ENCODE data around the gene KDM2A. TPM values are rescaled to one million over a fixed set of nuclear protein-coding genes. Genes with fewer than 3 reads are reported as not detected.

KDM2A gene
- total and polyA plus RNA-seq, 5 donors from 2014 or later = 10.7 to 346 (median 12.1) TPM

DNA sequence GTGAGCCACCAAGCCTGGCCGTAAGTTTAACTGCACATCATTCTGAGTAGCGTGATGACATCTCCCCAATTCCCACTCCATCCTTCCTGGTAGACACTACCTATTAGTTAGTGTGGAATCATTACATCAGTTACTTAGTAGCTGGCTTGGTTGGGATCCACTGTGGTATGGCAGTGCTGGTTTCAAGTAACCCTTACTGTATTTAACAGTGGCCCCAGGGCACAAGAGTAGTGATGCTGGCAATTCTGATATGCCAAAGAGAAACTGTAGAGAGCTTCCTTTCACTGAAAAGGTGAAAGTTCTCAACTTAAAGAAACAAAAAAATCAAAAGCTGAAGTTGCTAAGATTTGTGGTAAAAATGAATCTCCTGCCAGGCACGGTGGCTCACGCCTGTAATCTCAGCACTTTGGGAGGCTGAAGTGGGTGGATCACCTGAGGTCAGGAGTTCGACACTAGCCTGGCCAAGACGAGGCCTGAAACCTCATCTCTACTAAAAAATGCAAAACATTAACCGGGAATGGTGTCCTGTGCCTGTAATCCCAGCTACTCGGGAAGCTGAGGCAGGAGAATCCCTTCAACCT lies 35.2 kb upstream of the KDM2A start:
- Histone ChIP-seq H3K36me3 (ENCODE audit: control insufficient read depth, insufficient read depth, low read length) (no peaks in the 10 kb centered on the region), H3K4me3 (ENCODE audit: low read depth, low read length) (no peak overlapping the region), H3K27me3 (ENCODE audit: control insufficient read depth, insufficient read depth, low read length) (no peaks in the 10 kb centered on the region), H3K27ac (ENCODE audit: insufficient read depth, low read length, poor library complexity, severe bottlenecking) (no peak overlapping the region), H3K9me3 (ENCODE audit: control insufficient read depth in 2 of 2, low read length in 2 of 2) (no peaks in the 10 kb centered on the region), H3K4me1 (ENCODE audit: control insufficient read depth, insufficient read depth, low read length, poor library complexity, severe bottlenecking) (peaks cover 11% of the 10 kb centered on the region)
- H3K4me3 Mint-ChIP-seq = no peak overlapping the region
- no peak overlapping the region for H3K27ac Mint-ChIP-seq
- DNase-seq (no peak), ATAC-seq (ENCODE audit: low read depth in 2 of 2) (no peak)
- H3K4me1 Mint-ChIP-seq = peaks cover 0 to 14% (median 2%) of the 10 kb centered on the region in 4 donors
- no peaks in the 10 kb centered on the region for H3K36me3 Mint-ChIP-seq
- peaks cover 10% of the 10 kb centered on the region for H3K27me3 Mint-ChIP-seq
- H3K9me3 Mint-ChIP-seq = no peaks in the 10 kb centered on the region

DNA sequence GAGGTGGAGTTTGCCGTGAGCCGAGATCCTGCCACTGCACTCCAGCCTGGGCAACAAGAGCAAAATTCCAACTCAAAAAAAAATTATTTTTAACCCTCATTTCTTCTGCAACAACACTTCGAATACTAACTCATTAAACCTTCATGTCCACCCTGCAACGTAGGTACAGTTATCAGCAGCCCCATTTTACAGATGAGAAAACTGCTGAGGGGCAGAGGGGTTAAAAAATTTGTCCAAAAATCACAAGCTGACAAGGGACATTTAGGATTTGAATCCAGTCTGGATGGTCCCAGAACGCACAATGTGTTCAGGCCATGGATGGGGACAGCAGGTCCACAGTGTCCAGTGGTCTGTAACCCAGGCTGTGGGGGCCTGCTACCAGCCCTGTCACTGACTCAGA lies 33.4 kb upstream of the KDM2A start:
- no peaks in the 10 kb centered on the region for H3K9me3 ChIP-seq (ENCODE audit: control insufficient read depth in 2 of 2, low read length in 2 of 2)
- DNase-seq = no peak
- H3K36me3 ChIP-seq (ENCODE audit: control insufficient read depth, insufficient read depth, low read length) = no peaks in the 10 kb centered on the region
- H3K9me3 Mint-ChIP-seq = no peaks in the 10 kb centered on the region
- no peak for ATAC-seq (ENCODE audit: low read depth in 2 of 2)
- H3K4me3 ChIP-seq (ENCODE audit: low read depth, low read length) = no peak overlapping the region
- no peak overlapping the region for H3K27ac Mint-ChIP-seq
- H3K27ac ChIP-seq (ENCODE audit: insufficient read depth, low read length, poor library complexity, severe bottlenecking) = no peak overlapping the region
- H3K4me3 Mint-ChIP-seq = no peak overlapping the region
- no peaks in the 10 kb centered on the region for H3K27me3 ChIP-seq (ENCODE audit: control insufficient read depth, insufficient read depth, low read length)
- H3K4me1 ChIP-seq (ENCODE audit: control insufficient read depth, insufficient read depth, low read length, poor library complexity, severe bottlenecking) = peaks cover 11% of the 10 kb centered on the region
- H3K27me3 Mint-ChIP-seq = peaks cover 10% of the 10 kb centered on the region
- no peaks in the 10 kb centered on the region for H3K36me3 Mint-ChIP-seq
- H3K4me1 Mint-ChIP-seq = peaks cover 0 to 14% (median 2%) of the 10 kb centered on the region in 4 donors

DNA sequence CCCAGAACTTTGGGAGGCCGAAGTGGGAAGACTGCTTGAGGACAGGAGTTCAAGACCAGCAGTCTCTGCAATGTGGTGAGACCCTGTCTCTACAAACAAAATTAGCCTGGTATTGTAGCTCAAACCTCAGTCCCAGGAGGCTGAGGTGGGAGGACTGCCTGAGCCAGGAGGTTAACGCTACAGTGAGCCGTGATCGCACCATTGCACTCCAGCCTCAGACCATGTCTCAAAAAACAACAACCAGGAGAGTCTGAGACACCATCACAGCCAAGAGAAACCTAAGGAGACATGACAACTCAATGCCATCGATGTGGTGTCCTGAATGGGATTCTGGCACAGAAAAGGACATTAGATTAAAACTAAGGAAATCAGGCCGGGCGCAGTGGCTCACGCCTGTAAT lies 28.3 kb upstream of the KDM2A start:
- ATAC-seq (ENCODE audit: low read depth in 2 of 2) (no peak), DNase-seq (no peak)
- H3K27ac Mint-ChIP-seq = peak overlapping the region in 1 of 3 donors; percentile 66
- no peaks in the 10 kb centered on the region for H3K36me3 Mint-ChIP-seq
- no peaks in the 10 kb centered on the region for H3K4me1 Mint-ChIP-seq
- no peaks in the 10 kb centered on the region for H3K9me3 Mint-ChIP-seq
- H3K4me3 Mint-ChIP-seq = no peak overlapping the region
- Histone ChIP-seq H3K27ac (ENCODE audit: insufficient read depth, low read length, poor library complexity, severe bottlenecking) (no peak overlapping the region), H3K27me3 (ENCODE audit: control insufficient read depth, insufficient read depth, low read length) (no peaks in the 10 kb centered on the region), H3K36me3 (ENCODE audit: control insufficient read depth, insufficient read depth, low read length) (no peaks in the 10 kb centered on the region), H3K4me3 (ENCODE audit: low read depth, low read length) (no peak overlapping the region), H3K4me1 (ENCODE audit: control insufficient read depth, insufficient read depth, low read length, poor library complexity, severe bottlenecking) (no peaks in the 10 kb centered on the region), H3K9me3 (ENCODE audit: control insufficient read depth in 2 of 2, low read length in 2 of 2) (no peaks in the 10 kb centered on the region)
- H3K27me3 Mint-ChIP-seq = no peaks in the 10 kb centered on the region

DNA sequence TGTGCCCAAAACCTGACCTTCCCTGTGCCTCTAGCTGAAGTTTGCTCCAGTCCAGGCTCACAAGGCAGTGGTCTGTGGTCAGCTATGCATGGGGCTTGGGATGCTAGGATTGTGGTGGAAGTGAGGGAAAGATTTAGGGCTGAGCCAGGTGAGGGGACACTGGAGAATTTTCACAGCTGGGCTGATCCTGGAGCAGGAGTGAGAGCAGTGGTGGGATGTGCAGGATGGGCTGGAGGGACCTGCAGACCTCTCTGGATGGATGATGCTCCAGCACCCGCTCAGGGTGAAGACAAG lies 23.9 kb upstream of the KDM2A start:
- Mint-ChIP-seq H3K4me3 (no peak overlapping the region), H3K36me3 (no peaks in the 10 kb centered on the region)
- ATAC-seq (ENCODE audit: low read depth in 2 of 2) = no peak

DNA sequence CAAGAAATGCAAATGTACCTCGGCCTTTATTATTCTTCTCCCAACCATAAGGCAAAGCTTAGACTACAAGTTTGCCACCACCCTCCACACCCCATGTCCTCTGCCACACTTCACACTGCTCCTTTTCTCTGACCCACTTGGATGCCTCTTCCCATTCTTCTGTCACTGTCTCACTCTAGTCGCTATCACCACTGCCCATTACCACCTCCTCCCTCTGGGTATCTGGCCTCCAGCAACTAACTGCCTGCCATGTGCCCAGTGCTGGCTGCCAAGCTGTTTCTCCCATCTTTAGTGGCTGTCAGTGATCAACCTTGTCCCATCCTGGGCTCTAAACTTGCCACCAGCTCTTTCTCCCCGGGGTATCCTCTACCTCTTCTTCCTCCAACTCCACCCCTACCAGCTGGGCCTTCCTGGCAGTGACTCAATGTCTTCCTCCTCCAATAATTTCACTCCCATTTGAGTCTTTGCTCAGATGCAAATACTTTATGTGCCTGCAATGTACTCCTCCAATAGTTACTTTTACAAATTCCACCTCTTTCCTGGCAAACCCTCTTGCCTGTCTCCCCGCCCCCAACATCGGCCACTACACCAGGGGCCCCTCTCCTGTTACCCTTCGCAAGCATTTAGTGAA lies 20.1 kb upstream of the KDM2A start:
- H3K27me3 Mint-ChIP-seq = peaks cover 6% of the 10 kb centered on the region
- no peak for ATAC-seq (ENCODE audit: low read depth in 2 of 2)
- H3K27me3 ChIP-seq (ENCODE audit: control insufficient read depth, insufficient read depth, low read length) = no peaks in the 10 kb centered on the region
- DNase-seq = no peak
- no peaks in the 10 kb centered on the region for H3K9me3 ChIP-seq (ENCODE audit: control insufficient read depth in 2 of 2, low read length in 2 of 2)
- H3K27ac Mint-ChIP-seq = peak overlapping the region; percentile 72 to 92 (median 92)
- no peak overlapping the region for H3K4me3 ChIP-seq (ENCODE audit: low read depth, low read length)
- peaks cover 4% of the 10 kb centered on the region for H3K36me3 Mint-ChIP-seq
- H3K9me3 Mint-ChIP-seq = no peaks in the 10 kb centered on the region
- peaks cover 0 to 21% (median 7%) of the 10 kb centered on the region in 4 donors for H3K4me1 Mint-ChIP-seq
- no peaks in the 10 kb centered on the region for H3K36me3 ChIP-seq (ENCODE audit: control insufficient read depth, insufficient read depth, low read length)
- no peak overlapping the region for H3K4me3 Mint-ChIP-seq
- no peak overlapping the region for H3K27ac ChIP-seq (ENCODE audit: insufficient read depth, low read length, poor library complexity, severe bottlenecking)
- no peaks in the 10 kb centered on the region for H3K4me1 ChIP-seq (ENCODE audit: control insufficient read depth, insufficient read depth, low read length, poor library complexity, severe bottlenecking)

More for the DNA sequence above, 23.9 kb upstream of the KDM2A start:
- Histone ChIP-seq H3K4me3 (ENCODE audit: low read depth, low read length) (no peak overlapping the region), H3K27me3 (ENCODE audit: control insufficient read depth, insufficient read depth, low read length) (no peaks in the 10 kb centered on the region), H3K4me1 (ENCODE audit: control insufficient read depth, insufficient read depth, low read length, poor library complexity, severe bottlenecking) (no peaks in the 10 kb centered on the region), H3K9me3 (ENCODE audit: control insufficient read depth in 2 of 2, low read length in 2 of 2) (no peaks in the 10 kb centered on the region), H3K36me3 (ENCODE audit: control insufficient read depth, insufficient read depth, low read length) (no peaks in the 10 kb centered on the region), H3K27ac (ENCODE audit: insufficient read depth, low read length, poor library complexity, severe bottlenecking) (no peak overlapping the region)
- Mint-ChIP-seq H3K9me3 (no peaks in the 10 kb centered on the region), H3K4me1 (peaks cover 0 to 5% (median 3%) of the 10 kb centered on the region in 4 donors), H3K27ac (no peak overlapping the region), H3K27me3 (peaks cover 6% of the 10 kb centered on the region)
- DNase-seq = no peak

DNA sequence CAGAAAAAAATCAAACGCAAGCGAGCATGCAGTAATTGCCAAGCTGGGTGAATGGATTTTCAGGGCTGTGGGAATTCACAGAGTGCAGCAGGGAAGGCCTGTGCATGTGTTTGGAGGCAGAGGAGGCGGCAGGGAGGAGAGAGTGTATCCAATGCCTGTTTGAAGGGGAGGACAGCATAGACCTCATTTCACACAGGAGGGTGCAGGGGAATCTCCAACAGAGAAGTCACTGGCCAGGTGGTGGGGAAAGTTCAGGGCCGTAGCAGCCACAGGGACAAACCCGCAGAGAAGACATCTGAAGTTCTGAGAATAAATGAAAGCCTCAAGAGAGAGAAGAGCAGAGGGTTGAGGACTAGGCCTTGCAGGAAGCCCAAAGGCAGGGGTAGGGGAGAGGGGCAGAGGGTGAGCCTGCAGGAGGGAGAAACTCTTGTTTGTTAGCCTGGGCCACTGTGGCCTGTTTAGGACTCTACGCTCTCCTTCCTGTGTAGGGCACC lies 19.2 kb upstream of the KDM2A start:
- Histone ChIP-seq H3K36me3 (ENCODE audit: control insufficient read depth, insufficient read depth, low read length) (no peaks in the 10 kb centered on the region), H3K27me3 (ENCODE audit: control insufficient read depth, insufficient read depth, low read length) (no peaks in the 10 kb centered on the region), H3K4me3 (ENCODE audit: low read depth, low read length) (no peak overlapping the region), H3K27ac (ENCODE audit: insufficient read depth, low read length, poor library complexity, severe bottlenecking) (no peak overlapping the region), H3K9me3 (ENCODE audit: control insufficient read depth in 2 of 2, low read length in 2 of 2) (no peaks in the 10 kb centered on the region), H3K4me1 (ENCODE audit: control insufficient read depth, insufficient read depth, low read length, poor library complexity, severe bottlenecking) (no peaks in the 10 kb centered on the region)
- ATAC-seq (ENCODE audit: low read depth in 2 of 2) = peak in 1 of 2 donors; percentile 17
- peaks cover 0 to 30% (median 8%) of the 10 kb centered on the region in 4 donors for H3K4me1 Mint-ChIP-seq
- no peaks in the 10 kb centered on the region for H3K9me3 Mint-ChIP-seq
- peak overlapping the region; percentile 84 to 92 (median 89) for H3K27ac Mint-ChIP-seq
- peaks cover 4% of the 10 kb centered on the region for H3K36me3 Mint-ChIP-seq
- no peak overlapping the region for H3K4me3 Mint-ChIP-seq
- DNase-seq = peak in 1 of 3 donors; percentile 16
- peaks cover 6% of the 10 kb centered on the region for H3K27me3 Mint-ChIP-seq

DNA sequence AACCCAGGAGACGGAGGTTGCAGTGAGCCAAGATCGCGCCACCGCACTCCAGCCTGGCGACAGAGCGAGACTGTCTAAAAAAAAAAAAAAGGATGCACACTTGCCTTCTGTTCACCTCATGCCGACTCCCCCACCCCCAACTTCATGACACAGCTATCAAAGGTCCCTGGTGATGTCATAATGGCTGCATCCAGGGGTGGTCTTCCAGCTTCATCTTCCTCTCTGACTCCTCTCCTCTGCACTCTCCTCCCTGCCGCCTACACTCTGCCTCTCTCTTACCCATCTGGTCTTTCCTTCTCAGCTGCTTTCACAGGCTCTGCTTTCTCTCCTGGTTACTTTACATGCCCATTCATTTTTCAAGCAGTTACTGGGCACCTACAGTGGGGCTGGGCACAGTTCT lies 16.4 kb upstream of the KDM2A start:
- DNase-seq = no peak
- Histone ChIP-seq H3K36me3 (ENCODE audit: control insufficient read depth, insufficient read depth, low read length) (no peaks in the 10 kb centered on the region), H3K9me3 (ENCODE audit: control insufficient read depth in 2 of 2, low read length in 2 of 2) (no peaks in the 10 kb centered on the region), H3K4me3 (ENCODE audit: low read depth, low read length) (no peak overlapping the region), H3K4me1 (ENCODE audit: control insufficient read depth, insufficient read depth, low read length, poor library complexity, severe bottlenecking) (no peaks in the 10 kb centered on the region), H3K27me3 (ENCODE audit: control insufficient read depth, insufficient read depth, low read length) (no peaks in the 10 kb centered on the region), H3K27ac (ENCODE audit: insufficient read depth, low read length, poor library complexity, severe bottlenecking) (no peak overlapping the region)
- no peak for ATAC-seq (ENCODE audit: low read depth in 2 of 2)
- H3K27me3 Mint-ChIP-seq = peaks cover 6% of the 10 kb centered on the region
- H3K36me3 Mint-ChIP-seq = peaks cover 4% of the 10 kb centered on the region
- peak overlapping the region in 1 of 4 donors; percentile 50 for H3K4me3 Mint-ChIP-seq
- no peaks in the 10 kb centered on the region for H3K9me3 Mint-ChIP-seq
- H3K4me1 Mint-ChIP-seq = peaks cover 0 to 32% (median 8%) of the 10 kb centered on the region in 4 donors
- H3K27ac Mint-ChIP-seq = peak overlapping the region in 2 of 3 donors; percentile 82 to 86

DNA sequence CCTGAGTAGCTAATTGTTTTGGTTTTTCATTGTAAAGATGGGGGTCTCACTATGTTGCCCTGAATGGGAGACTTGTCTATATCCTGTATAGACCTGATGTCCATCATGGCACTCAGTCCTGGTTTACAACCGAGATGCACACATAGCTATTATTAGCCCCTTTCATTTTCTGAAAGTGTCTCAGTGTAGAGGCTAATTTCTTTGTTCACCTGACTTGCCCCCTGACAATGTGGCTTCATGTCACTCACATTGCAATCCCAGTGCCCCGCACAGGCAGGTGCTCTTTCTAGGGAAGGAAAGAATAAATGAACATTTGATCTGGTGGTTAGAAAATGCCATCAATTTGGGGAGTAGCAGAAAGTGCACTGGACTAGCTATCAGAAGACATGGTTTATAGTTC lies 13.1 kb upstream of the KDM2A start:
- no peak overlapping the region for H3K27ac ChIP-seq (ENCODE audit: insufficient read depth, low read length, poor library complexity, severe bottlenecking)
- no peak overlapping the region for H3K4me3 ChIP-seq (ENCODE audit: low read depth, low read length)
- H3K36me3 ChIP-seq (ENCODE audit: control insufficient read depth, insufficient read depth, low read length) = no peaks in the 10 kb centered on the region
- Mint-ChIP-seq H3K4me1 (peaks cover 0 to 23% (median 3%) of the 10 kb centered on the region in 4 donors), H3K36me3 (peaks cover 4% of the 10 kb centered on the region), H3K27me3 (peaks cover under 1% of the 10 kb centered on the region), H3K9me3 (peaks cover 0 to 1% (median 0%) of the 10 kb centered on the region in 7 donors), H3K4me3 (no peak overlapping the region), H3K27ac (peak overlapping the region in 2 of 3 donors; percentile 42 to 68)
- no peaks in the 10 kb centered on the region for H3K4me1 ChIP-seq (ENCODE audit: control insufficient read depth, insufficient read depth, low read length, poor library complexity, severe bottlenecking)
- H3K27me3 ChIP-seq (ENCODE audit: control insufficient read depth, insufficient read depth, low read length) = no peaks in the 10 kb centered on the region
- ATAC-seq (ENCODE audit: low read depth in 2 of 2) (no peak), DNase-seq (no peak)
- H3K9me3 ChIP-seq (ENCODE audit: control insufficient read depth in 2 of 2, low read length in 2 of 2) = no peaks in the 10 kb centered on the region

Measured in CD4-positive, CD25-positive, alpha-beta regulatory T cell (primary cell).